GM18951 (cell line): ENCODE measurements around the gene APOA4.
A peak's percentile ranks its signal among the peaks of the same experiment; 100 is the strongest.

Source experiments
- POLR2A ChIP-seq: IDR thresholded peaks from 4 replicates; pipeline ENCODE4 v1.6.1; 2011; ENCODE audit warnings: mild to moderate bottlenecking; ENCODE audit not compliant: insufficient read length, insufficient read depth; ENCODE audit errors: extremely low read depth
- in situ Hi-C: fragments of 300-500 bp; cut with MboI; formaldehyde crosslinking; loops from one replicate; pipeline ENCODE4 v1.12.0; 2022; ENCODE audit warnings: low sequenced_read_pairs, mixed read lengths, inconsistent platforms; ENCODE audit not compliant: unreplicated experiment

APOA4 gene

GRCh38 chr11:116794851-116795250 lies 28.3 kb downstream of the APOA4 start:
- no peak for TF ChIP-seq POLR2A
- in situ Hi-C loops: no loop called here

- no peak for TF ChIP-seq POLR2A
- in situ Hi-C loops: no loop called here
Measured at GRCh38 chr11:116793772-116794097, 29.4 kb downstream of the APOA4 start.

- TF ChIP-seq POLR2A: no peak
- in situ Hi-C loops: no loop called here
Measured at GRCh38 chr11:116792869-116793771, 30.0 kb downstream of the APOA4 start.

DNA sequence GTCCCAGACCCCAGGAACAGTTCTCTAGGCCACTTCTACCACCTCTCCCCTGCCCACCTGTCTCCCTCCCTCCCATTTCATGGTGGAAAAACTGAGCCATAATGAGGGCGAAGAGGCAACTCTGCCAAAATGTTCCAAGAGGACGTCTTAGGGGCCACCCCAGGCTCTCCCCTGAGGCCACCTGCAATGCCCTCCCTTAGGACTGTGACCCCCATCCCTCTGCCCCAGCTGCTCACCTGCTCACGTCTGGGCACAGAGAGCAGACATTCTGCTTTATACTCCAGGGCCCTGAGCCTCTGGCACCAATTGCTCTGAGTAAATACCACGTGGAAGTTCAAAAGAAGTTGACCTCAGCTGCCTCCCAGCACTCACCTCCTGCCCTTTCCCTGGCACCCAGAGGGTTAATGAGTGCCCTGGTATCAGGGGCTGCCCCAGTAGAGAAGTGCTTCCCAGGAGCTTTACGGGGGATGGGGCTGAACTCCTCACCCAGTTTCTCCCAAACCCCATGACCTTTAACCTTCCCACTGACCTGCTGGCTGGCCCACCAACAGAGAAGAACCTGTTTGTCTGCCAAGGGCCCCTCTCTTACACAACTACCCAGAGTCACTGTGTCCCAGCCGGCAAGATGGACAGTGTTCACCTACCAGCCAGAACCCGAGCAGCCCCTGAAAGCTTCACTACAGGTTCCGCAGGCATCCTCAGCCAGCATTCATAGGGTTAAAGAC lies 30.8 kb downstream of the APOA4 start:
- in situ Hi-C loops: no loop called here
- TF ChIP-seq POLR2A: no peak

GRCh38 chr11:116791813-116792143 lies 31.3 kb downstream of the APOA4 start, which contains the start of gene APOA5:
Gene APOA5 (minus strand): TSS chr11:116791879. CDS start chr11:116791860, 19 bp downstream.
- in situ Hi-C loops: no loop called here
- no peak for TF ChIP-seq POLR2A

DNA sequence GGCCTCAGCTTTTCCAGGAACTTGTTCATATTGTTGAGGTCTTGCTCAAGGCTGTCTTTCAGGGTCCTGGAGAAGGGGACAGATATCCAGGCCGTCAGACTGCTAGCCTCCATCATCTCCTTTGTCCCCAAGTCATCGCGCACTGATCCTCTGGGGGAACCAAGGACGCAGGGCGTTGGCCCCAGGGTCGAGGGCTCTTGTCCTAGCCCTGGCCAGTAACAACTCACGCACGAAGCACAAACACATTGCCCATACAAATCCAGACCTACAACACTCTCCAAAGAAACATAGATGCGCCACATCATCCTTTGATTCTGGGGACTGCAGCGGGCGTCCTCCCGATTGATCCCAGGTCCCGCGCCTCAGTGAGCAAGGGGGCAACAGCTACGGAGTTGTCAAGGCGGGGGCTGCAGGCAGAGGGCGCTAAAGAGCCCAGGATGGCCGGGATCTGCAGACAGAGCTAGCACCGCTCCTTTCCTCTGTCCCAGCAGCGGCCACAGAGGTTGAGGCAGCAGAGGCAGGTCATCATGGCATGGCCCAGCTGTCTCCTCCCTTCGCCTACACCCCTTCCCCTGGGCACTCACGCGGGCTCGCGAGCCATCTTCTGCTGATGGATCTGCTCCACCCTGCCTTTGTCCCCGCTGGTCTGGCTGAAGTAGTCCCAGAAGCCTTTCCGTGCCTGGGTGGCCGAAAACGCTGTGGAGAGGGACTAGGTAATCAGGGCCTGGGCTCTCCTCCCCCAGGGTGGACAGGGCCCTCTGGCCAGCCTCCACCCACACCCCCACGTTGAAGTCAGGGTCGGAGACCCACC lies 31.9 kb downstream of the APOA4 start:
- in situ Hi-C loops: no loop called here
- no peak for TF ChIP-seq POLR2A

DNA sequence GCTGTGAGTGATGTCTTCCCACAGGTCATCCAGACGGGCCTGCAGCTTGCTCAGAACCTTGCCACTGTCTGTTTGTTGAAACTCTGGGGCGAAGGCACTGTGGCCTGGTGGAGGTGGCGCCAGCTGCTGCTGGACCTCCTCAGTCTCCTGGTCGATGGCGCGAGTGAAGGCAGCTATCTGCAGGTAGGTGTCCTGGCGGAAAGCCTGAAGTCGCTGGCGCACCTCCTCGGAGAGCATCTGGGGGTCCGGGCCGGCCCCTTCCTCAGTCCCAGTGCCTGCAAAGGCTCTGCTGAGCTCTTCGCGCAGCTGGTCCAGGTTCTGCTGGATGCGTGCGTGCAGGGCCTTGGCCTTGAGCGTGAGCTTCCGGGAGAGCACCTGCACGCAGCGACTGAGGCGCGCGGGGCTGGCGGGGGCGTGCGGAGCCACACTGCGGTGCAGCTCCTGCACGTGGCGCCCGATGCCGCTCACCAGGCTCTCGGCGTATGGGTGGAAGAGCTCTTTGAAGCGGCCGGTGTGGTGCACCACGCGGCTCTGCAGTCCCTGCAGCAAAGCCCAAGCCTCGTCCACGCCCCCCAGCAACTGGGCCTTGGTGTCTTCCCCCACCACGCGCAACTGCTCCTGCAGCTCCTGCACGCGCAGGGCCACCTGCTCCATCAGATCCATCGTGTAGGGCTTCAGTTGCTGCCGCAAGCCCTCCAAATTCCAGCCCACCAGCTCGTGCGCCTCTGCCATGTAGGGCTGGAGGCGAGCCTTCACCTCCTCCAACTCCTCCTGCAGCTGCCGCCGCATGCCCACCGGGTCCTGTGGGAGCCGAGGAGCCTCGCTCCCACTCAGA lies 32.7 kb downstream of the APOA4 start:
- in situ Hi-C loops: no loop called here
- no peak for TF ChIP-seq POLR2A

- TF ChIP-seq POLR2A: no peak
- in situ Hi-C loops: no loop called here
Measured at GRCh38 chr11:116788975-116789374, 34.1 kb downstream of the APOA4 start.

- in situ Hi-C loops: no loop called here
- TF ChIP-seq POLR2A: no peak
Measured at GRCh38 chr11:116788534-116788933, 34.6 kb downstream of the APOA4 start.

DNA sequence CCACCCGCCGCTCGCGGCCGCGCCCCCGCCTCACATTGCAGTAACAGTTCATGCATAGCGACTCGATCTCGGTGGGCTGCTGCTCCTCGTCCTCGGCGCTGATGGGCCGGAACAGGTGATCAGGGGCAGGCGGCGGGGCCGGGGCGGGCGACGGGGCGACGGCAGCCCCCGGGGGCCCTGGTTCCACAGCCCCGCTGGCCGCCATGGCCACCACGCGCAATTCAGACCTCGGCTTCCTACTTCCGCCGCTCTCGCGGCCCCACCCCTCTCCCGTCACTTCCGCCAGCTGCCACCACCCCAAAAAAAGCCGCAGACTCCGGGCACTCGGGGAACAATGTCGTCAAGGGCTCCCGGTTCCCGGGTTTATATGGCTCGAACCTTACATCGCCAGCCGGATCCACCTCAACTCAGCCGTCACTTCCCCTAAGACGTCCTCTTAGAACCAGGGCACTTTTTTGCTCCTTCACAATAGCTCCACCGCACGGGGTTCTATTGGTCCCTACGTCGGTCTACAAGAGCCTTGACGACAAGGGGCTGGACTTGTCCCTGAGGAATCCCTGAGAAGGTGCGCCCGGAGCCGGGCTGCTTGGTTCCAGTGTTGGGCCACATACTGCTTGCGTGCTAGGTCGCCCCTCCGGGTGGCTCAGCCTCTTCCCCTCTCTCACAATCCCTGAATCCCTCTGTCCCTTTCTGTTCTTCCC lies 35.2 kb downstream of the APOA4 start, which contains the start of gene ZPR1:
TSS of gene ZPR1 (minus strand) at position 238 of the 701 bp plus-strand sequence. CDS start at position 205, 33 bp downstream.
- peak; percentile 88 for TF ChIP-seq POLR2A
- in situ Hi-C loops: no loop called here

GRCh38 chr11:116787436-116787785 lies 35.7 kb downstream of the APOA4 start:
- in situ Hi-C loops: no loop called here
- TF ChIP-seq POLR2A: no peak

GRCh38 chr11:116786966-116787365 lies 36.1 kb downstream of the APOA4 start:
- in situ Hi-C loops: no loop called here

More at GRCh38 chr11:116786966-116787365, 36.1 kb downstream of the APOA4 start:
- no peak for TF ChIP-seq POLR2A
